NT2/D1 (cell line): Measurements from ENCODE around the gene DYTN.

Source experiments
- SUZ12 ChIP-seq: IDR thresholded peaks from 2 replicates; pipeline ENCODE4 v1.6.1; 2011; ENCODE audit not compliant: insufficient read length, insufficient read depth; ENCODE audit errors: extremely low read depth
- YY1 ChIP-seq: IDR thresholded peaks from 2 replicates; pipeline ENCODE4 v1.6.1; 2011; ENCODE audit not compliant: insufficient read length, insufficient read depth
- ZNF274 ChIP-seq: IDR thresholded peaks from 2 replicates; pipeline ENCODE4 v1.6.1; 2011; ENCODE audit warnings: mild to moderate bottlenecking, low read depth, low read length

GRCh38 chr2:206665251-206665650, 52.9 kb downstream of the DYTN start:
- no peak for TF ChIP-seq YY1
- TF ChIP-seq ZNF274: no peak
- TF ChIP-seq SUZ12: no peak
